ENCODE measurements around the gene ANKRD13A. TPM values are rescaled to one million over a fixed set of nuclear protein-coding genes. Genes with fewer than 3 reads are reported as not detected.
A peak's percentile ranks its signal among the peaks of the same experiment; 100 is the strongest.

ANKRD13A gene
- total and polyA plus RNA-seq, 2 experiments from 2014 or later: 5.7 to 25.6 TPM

DNA sequence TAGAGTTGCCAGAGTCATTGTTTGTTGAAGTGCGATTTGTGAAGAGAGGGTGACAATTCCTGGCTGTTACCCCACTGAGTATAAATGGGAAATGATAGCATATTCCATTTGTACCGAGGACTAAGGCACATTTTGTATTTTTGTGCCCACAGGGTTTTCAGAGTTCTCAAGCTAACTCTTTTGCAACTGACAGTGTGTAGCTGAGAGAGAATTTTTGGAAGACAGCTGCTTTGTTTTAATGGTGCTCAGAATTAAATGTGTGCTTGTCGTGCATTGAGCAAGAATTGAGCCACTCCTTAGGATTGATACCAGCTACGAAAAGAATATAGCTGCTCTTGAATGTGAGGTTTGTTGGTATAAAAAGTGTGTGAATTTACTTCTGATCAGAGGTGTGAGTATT, 21.7 kb downstream of the ANKRD13A start (continued):
- TF ChIP-seq ETS1 (IDR thresholded peaks at IDR 0.05): no peak
- no peak for TF ChIP-seq EZH2 (IDR thresholded peaks at IDR 0.05; ENCODE audit: low read depth, unreplicated experiment)
- no peak for TF ChIP-seq EZH2phosphoT487 (IDR thresholded peaks at IDR 0.05; ENCODE audit: unreplicated experiment)
- no peak for TF ChIP-seq ZNF462 (CRISPR knock-in tag; IDR thresholded peaks at IDR 0.05)

GRCh38 chr12:110023059-110023980, 24.1 kb downstream of the ANKRD13A start:
- TF ChIP-seq ZNF462 (CRISPR knock-in tag; IDR thresholded peaks at IDR 0.05) (peak; percentile 40; the same call in 1 of the 2 replicates), STAT1 (IDR thresholded peaks at IDR 0.05; ENCODE audit: unreplicated experiment) (no peak)
- Mint-ChIP-seq H3K9me3 (no peaks in the 10 kb centered on the region), H3K4me1 (peaks cover 22% of the 10 kb centered on the region; the same call in 2 of the 3 replicates), H3K27ac (peak overlapping the region; percentile 53), H3K4me3 (no peak overlapping the region), H3K36me3 (ENCODE audit: low read depth) (peaks cover 3% of the 10 kb centered on the region; the same call in 1 of the 3 replicates), H3K27me3 (ENCODE audit: insufficient read depth, low read depth, poor library complexity) (peaks cover 7% of the 10 kb centered on the region)
- H2AFZ ChIP-seq: no peak overlapping the region
- H3K4me2 ChIP-seq: no peak overlapping the region
- H3K79me2 ChIP-seq (replicated peaks; ENCODE audit: insufficient read depth): no peaks in the 10 kb centered on the region
- peaks cover 14% of the 10 kb centered on the region for H3K4me1 ChIP-seq (ENCODE audit: insufficient read depth)
- peak; percentile 69 for ATAC-seq
- H3K36me3 ChIP-seq (ENCODE audit: insufficient read depth): no peaks in the 10 kb centered on the region
- H3K9me2 ChIP-seq (ENCODE audit: insufficient read depth): no peaks in the 10 kb centered on the region
- no peak overlapping the region for H3K4me3 ChIP-seq
- H4K20me1 ChIP-seq (replicated peaks; ENCODE audit: insufficient read depth): no peaks in the 10 kb centered on the region
- no peaks in the 10 kb centered on the region for H3K27me3 ChIP-seq (ENCODE audit: insufficient read depth)
- no peaks in the 10 kb centered on the region for H3F3A ChIP-seq (replicated peaks; ENCODE audit: low read depth)
- H3K27ac ChIP-seq (ENCODE audit: low read depth): peak overlapping the region; percentile 70
- peak; percentile 21 for DNase-seq (ENCODE audit: low spot score)

All from GM23338 (cell line).